ENCODE results near the gene RHBDD3.

DNA sequence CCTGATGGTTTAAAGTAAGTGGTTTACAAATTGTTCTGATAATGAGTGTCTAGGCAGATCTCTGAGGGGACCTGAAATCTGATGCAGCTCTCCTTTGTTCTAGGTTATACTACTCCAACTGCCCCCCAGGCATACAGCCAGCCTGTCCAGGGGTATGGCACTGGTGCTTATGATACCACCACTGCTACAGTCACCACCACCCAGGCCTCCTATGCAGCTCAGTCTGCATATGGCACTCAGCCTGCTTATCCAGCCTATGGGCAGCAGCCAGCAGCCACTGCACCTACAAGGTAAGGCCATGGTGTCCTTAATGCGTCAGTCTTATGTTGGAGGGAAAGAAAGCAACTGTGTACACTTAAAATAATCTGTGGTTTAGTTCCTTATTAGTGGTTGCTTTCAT, 10.1 kb upstream of the RHBDD3 start:
- TF ChIP-seq, protein P1, sequence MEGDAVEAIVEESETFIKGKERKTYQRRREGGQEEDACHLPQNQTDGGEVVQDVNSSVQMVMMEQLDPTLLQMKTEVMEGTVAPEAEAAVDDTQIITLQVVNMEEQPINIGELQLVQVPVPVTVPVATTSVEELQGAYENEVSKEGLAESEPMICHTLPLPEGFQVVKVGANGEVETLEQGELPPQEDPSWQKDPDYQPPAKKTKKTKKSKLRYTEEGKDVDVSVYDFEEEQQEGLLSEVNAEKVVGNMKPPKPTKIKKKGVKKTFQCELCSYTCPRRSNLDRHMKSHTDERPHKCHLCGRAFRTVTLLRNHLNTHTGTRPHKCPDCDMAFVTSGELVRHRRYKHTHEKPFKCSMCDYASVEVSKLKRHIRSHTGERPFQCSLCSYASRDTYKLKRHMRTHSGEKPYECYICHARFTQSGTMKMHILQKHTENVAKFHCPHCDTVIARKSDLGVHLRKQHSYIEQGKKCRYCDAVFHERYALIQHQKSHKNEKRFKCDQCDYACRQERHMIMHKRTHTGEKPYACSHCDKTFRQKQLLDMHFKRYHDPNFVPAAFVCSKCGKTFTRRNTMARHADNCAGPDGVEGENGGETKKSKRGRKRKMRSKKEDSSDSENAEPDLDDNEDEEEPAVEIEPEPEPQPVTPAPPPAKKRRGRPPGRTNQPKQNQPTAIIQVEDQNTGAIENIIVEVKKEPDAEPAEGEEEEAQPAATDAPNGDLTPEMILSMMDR (IDR thresholded peaks at IDR 0.05), result no peak
- no peak for TF ChIP-seq POLR2A (IDR thresholded peaks at IDR 0.05)
- no peak for TF ChIP-seq EP300 (IDR thresholded peaks at IDR 0.05)
- TF ChIP-seq POLR2AphosphoS5 (IDR thresholded peaks at IDR 0.05), result no peak
